Measurements from ENCODE around the gene CERS1. TPM values are rescaled to one million over a fixed set of nuclear protein-coding genes. Genes with fewer than 3 reads are reported as not detected.

Gene CERS1
- total RNA-seq, 2 experiments from 2014 or later = not detected

- Mint-ChIP-seq H3K36me3 (ENCODE audit: low read depth) (peaks cover 44% of the 10 kb centered on the region), H3K4me1 (ENCODE audit: low read depth) (peaks cover 89% of the 10 kb centered on the region), H3K27me3 (no peaks in the 10 kb centered on the region), H3K4me3 (no peak overlapping the region), H3K9me3 (no peaks in the 10 kb centered on the region), H3K27ac (peak overlapping the region; percentile 80)
- ChIA-PET CTCF (no interaction called here), POLR2A (interaction anchor here (3.0 kb wide), 1 partner anchor 8 kb away, joined by 22 read pairs; the partner anchor contains the start of gene UPF1)
- H3K4me3 ChIP-seq (ENCODE audit: low read length) = no peak overlapping the region
- no peaks in the 10 kb centered on the region for H3K27me3 ChIP-seq (ENCODE audit: control insufficient read depth in 1 of 2, insufficient read depth in 2 of 2, low read length in 2 of 2)
- peaks cover 28% of the 10 kb centered on the region for H3K36me3 ChIP-seq (ENCODE audit: insufficient read depth, low read length)
- no peaks in the 10 kb centered on the region for H3K9me3 ChIP-seq (ENCODE audit: control insufficient read depth in 1 of 2, insufficient read depth in 1 of 2, low read length in 2 of 2)
- intact Hi-C loops (cut with DNase I, micrococcal nuclease) = no loop called here
- peaks cover 99% of the 10 kb centered on the region for H3K4me1 ChIP-seq (ENCODE audit: insufficient read depth, low read length)
- no peak for DNase-seq
- peak overlapping the region in 1 of 2 donors; percentile 40 for H3K27ac ChIP-seq (ENCODE audit: low read depth in 1 of 2, low read length in 2 of 2)
- no peak for TF ChIP-seq CTCF (IDR thresholded peaks at IDR 0.05)
- no peak for ATAC-seq (ENCODE audit: poor library complexity)
These were observed 56.3 kb downstream of the CERS1 start for GRCh38 chr19:18839465-18840287.

GRCh38 chr19:18834644-18834984 is 61.3 kb downstream of the CERS1 start:
- H3K4me1 ChIP-seq (ENCODE audit: insufficient read depth, low read length) = peaks cover 73% of the 10 kb centered on the region
- Mint-ChIP-seq H3K27me3 (no peaks in the 10 kb centered on the region), H3K4me1 (ENCODE audit: low read depth) (peaks cover 64% of the 10 kb centered on the region), H3K27ac (peak overlapping the region; percentile 88), H3K4me3 (peak overlapping the region; percentile 89), H3K9me3 (no peaks in the 10 kb centered on the region), H3K36me3 (ENCODE audit: low read depth) (peaks cover 59% of the 10 kb centered on the region)
- H3K4me3 ChIP-seq (ENCODE audit: low read length) = no peak overlapping the region
- H3K36me3 ChIP-seq (ENCODE audit: insufficient read depth, low read length) = peaks cover 28% of the 10 kb centered on the region
- no peak for TF ChIP-seq CTCF (IDR thresholded peaks at IDR 0.05)
- intact Hi-C loops (cut with DNase I, micrococcal nuclease) = loop anchor here in 1 of 2 experiments (5.0 kb wide), 6 partner anchors 83 to 632 kb away; partner anchors contain the start of genes COPE, DDX49, ELL and KLHL26
- ATAC-seq (ENCODE audit: poor library complexity) (no peak), DNase-seq (no peak)
- no peaks in the 10 kb centered on the region for H3K9me3 ChIP-seq (ENCODE audit: control insufficient read depth in 1 of 2, insufficient read depth in 1 of 2, low read length in 2 of 2)
- H3K27ac ChIP-seq (ENCODE audit: low read depth in 1 of 2, low read length in 2 of 2) = no peak overlapping the region
- ChIA-PET POLR2A (interaction anchor here (1.4 kb wide), 1 partner anchor 9 kb away, joined by 3 read pairs; no protein-coding TSS in a partner anchor), CTCF (interaction anchor here (1.1 kb wide), 1 partner anchor 10 kb away, joined by 3 read pairs; no protein-coding TSS in a partner anchor)
- H3K27me3 ChIP-seq (ENCODE audit: control insufficient read depth in 1 of 2, insufficient read depth in 2 of 2, low read length in 2 of 2) = no peaks in the 10 kb centered on the region

GRCh38 chr19:18833849-18834643 is 61.9 kb downstream of the CERS1 start:
- H3K27me3 Mint-ChIP-seq = no peaks in the 10 kb centered on the region
- H3K27ac Mint-ChIP-seq = peak overlapping the region; percentile 88
- TF ChIP-seq CTCF (IDR thresholded peaks at IDR 0.05) = no peak
- Histone ChIP-seq H3K27ac (ENCODE audit: low read depth in 1 of 2, low read length in 2 of 2) (no peak overlapping the region), H3K27me3 (ENCODE audit: control insufficient read depth in 1 of 2, insufficient read depth in 2 of 2, low read length in 2 of 2) (no peaks in the 10 kb centered on the region), H3K9me3 (ENCODE audit: control insufficient read depth in 1 of 2, insufficient read depth in 1 of 2, low read length in 2 of 2) (no peaks in the 10 kb centered on the region), H3K4me3 (ENCODE audit: low read length) (peak overlapping the region; percentile 64), H3K4me1 (ENCODE audit: insufficient read depth, low read length) (peaks cover 67% of the 10 kb centered on the region), H3K36me3 (ENCODE audit: insufficient read depth, low read length) (peaks cover 26% of the 10 kb centered on the region)
- intact Hi-C loops (cut with DNase I, micrococcal nuclease) = loop anchor here in 1 of 2 experiments (1.0 to 5.0 kb wide), 7 partner anchors 83 to 632 kb away; partner anchors contain the start of genes COPE, CRTC1, DDX49 and ELL
- peaks cover 58% of the 10 kb centered on the region for H3K4me1 Mint-ChIP-seq (ENCODE audit: low read depth)
- ATAC-seq (ENCODE audit: poor library complexity) (no peak), DNase-seq (peak in 1 of 14 experiments; percentile 25)
- POLR2A ChIA-PET = interaction anchor here (0.9 to 1.4 kb wide), 4 partner anchors 9 to 245 kb away, joined by 3 to 5 read pairs (median 3); partner anchors contain the start of gene COPE
- peaks cover 54% of the 10 kb centered on the region for H3K36me3 Mint-ChIP-seq (ENCODE audit: low read depth)
- peak overlapping the region; percentile 89 for H3K4me3 Mint-ChIP-seq
- CTCF ChIA-PET = interaction anchor here (0.9 to 1.1 kb wide), 2 partner anchors 10 to 314 kb away, joined by 3 read pairs; no protein-coding TSS in a partner anchor
- no peaks in the 10 kb centered on the region for H3K9me3 Mint-ChIP-seq

Measured in CD4-positive, alpha-beta T cell (primary cell).